WTC11 (cell line): ENCODE measurements around the gene CASP6.

ENCODE experiments used
- CREM ChIP-seq: sonication (generic); formaldehyde crosslinking; IDR thresholded peaks from 2 replicates; pipeline ENCODE4 v1.8.1; 2022; ENCODE audit warnings: mild to moderate bottlenecking, missing genetic modification reagents, moderate library complexity
- ETV6 ChIP-seq: sonication (generic); formaldehyde crosslinking; IDR thresholded peaks from 2 replicates; pipeline ENCODE4 v1.8.1; 2022; ENCODE audit warnings: mild to moderate bottlenecking, missing genetic modification reagents
- GABPB1 ChIP-seq: sonication (generic); formaldehyde crosslinking; IDR thresholded peaks from 2 replicates; pipeline ENCODE4 v1.8.1; 2023; ENCODE audit warnings: mild to moderate bottlenecking, missing genetic modification reagents
- NFYB ChIP-seq: sonication (generic); formaldehyde crosslinking; conservative IDR thresholded peaks from 2 replicates; pipeline ENCODE4 v1.8.0; 2022; ENCODE audit warnings: low read depth, missing genetic modification reagents
- RELA ChIP-seq: sonication (generic); formaldehyde crosslinking; IDR thresholded peaks from 2 replicates; pipeline ENCODE4 v1.8.1; 2022; ENCODE audit warnings: missing genetic modification reagents, mild to moderate bottlenecking, borderline replicate concordance
- TF ChIP-seq, protein P1 (sequence below): fragments of 200-600 bp; IDR thresholded peaks from 2 replicates; pipeline ENCODE4 v1.8.0; 2022; ENCODE audit warnings: antibody characterized with exemption
- TF ChIP-seq, protein P2 (sequence below): sonication (generic); formaldehyde crosslinking; IDR thresholded peaks from 2 replicates; pipeline ENCODE4 v1.8.0; 2022; ENCODE audit warnings: mild to moderate bottlenecking, missing genetic modification reagents
- TF ChIP-seq, protein P3 (sequence below): sonication (generic); formaldehyde crosslinking; conservative IDR thresholded peaks from 2 replicates; pipeline ENCODE4 v1.8.1; 2022; ENCODE audit warnings: mild to moderate bottlenecking, missing genetic modification reagents
- TF ChIP-seq, protein P4 (sequence below): sonication (generic); formaldehyde crosslinking; IDR thresholded peaks from 2 replicates; pipeline ENCODE4 v1.8.0; 2022; ENCODE audit warnings: mild to moderate bottlenecking, missing genetic modification reagents
- TF ChIP-seq, protein P5 (sequence below): sonication (generic); formaldehyde crosslinking; IDR thresholded peaks from 2 replicates; pipeline ENCODE4 v1.8.0; 2022; ENCODE audit warnings: mild to moderate bottlenecking, missing genetic modification reagents
- TF ChIP-seq, protein P6 (sequence below): sonication (generic); formaldehyde crosslinking; IDR thresholded peaks from 2 replicates; pipeline ENCODE4 v1.8.1; 2022; ENCODE audit warnings: low read depth, missing genetic modification reagents, borderline replicate concordance

DNA sequence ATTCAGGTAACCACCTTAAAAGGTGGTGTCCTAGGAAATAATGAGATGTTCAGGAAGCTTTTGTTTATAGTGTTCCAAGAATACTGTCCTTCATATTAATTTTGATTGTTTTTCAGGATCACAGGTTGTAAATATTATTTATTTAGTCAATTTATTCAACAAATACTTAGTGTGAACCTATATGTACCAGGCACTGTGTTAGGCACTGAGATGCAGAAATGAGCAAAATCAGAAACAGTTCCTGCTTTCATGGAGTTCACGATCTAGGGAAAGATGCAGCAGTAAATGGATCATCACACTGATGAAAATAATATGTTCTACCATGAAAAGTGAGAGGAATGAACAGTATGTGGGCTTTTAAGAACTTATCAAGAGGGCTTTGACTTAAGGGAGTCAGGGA, 44.9 kb upstream of the CASP6 start:
- TF ChIP-seq GABPB1 (CRISPR knock-in tag) (no peak), RELA (CRISPR knock-in tag) (no peak), NFYB (CRISPR knock-in tag) (no peak), CREM (CRISPR knock-in tag) (no peak), ETV6 (CRISPR knock-in tag) (no peak)
- TF ChIP-seq, protein P1, sequence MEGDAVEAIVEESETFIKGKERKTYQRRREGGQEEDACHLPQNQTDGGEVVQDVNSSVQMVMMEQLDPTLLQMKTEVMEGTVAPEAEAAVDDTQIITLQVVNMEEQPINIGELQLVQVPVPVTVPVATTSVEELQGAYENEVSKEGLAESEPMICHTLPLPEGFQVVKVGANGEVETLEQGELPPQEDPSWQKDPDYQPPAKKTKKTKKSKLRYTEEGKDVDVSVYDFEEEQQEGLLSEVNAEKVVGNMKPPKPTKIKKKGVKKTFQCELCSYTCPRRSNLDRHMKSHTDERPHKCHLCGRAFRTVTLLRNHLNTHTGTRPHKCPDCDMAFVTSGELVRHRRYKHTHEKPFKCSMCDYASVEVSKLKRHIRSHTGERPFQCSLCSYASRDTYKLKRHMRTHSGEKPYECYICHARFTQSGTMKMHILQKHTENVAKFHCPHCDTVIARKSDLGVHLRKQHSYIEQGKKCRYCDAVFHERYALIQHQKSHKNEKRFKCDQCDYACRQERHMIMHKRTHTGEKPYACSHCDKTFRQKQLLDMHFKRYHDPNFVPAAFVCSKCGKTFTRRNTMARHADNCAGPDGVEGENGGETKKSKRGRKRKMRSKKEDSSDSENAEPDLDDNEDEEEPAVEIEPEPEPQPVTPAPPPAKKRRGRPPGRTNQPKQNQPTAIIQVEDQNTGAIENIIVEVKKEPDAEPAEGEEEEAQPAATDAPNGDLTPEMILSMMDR, result no peak
- TF ChIP-seq, protein P2, sequence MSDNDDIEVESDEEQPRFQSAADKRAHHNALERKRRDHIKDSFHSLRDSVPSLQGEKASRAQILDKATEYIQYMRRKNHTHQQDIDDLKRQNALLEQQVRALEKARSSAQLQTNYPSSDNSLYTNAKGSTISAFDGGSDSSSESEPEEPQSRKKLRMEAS, result no peak
- TF ChIP-seq, protein P3, sequence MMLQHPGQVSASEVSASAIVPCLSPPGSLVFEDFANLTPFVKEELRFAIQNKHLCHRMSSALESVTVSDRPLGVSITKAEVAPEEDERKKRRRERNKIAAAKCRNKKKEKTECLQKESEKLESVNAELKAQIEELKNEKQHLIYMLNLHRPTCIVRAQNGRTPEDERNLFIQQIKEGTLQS (CRISPR knock-in tag), result no peak
- TF ChIP-seq, protein P4, sequence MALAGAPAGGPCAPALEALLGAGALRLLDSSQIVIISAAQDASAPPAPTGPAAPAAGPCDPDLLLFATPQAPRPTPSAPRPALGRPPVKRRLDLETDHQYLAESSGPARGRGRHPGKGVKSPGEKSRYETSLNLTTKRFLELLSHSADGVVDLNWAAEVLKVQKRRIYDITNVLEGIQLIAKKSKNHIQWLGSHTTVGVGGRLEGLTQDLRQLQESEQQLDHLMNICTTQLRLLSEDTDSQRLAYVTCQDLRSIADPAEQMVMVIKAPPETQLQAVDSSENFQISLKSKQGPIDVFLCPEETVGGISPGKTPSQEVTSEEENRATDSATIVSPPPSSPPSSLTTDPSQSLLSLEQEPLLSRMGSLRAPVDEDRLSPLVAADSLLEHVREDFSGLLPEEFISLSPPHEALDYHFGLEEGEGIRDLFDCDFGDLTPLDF (CRISPR knock-in tag), result no peak
- TF ChIP-seq, protein P5, sequence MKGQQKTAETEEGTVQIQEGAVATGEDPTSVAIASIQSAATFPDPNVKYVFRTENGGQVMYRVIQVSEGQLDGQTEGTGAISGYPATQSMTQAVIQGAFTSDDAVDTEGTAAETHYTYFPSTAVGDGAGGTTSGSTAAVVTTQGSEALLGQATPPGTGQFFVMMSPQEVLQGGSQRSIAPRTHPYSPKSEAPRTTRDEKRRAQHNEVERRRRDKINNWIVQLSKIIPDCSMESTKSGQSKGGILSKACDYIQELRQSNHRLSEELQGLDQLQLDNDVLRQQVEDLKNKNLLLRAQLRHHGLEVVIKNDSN (CRISPR knock-in tag), result no peak
- TF ChIP-seq, protein P6, sequence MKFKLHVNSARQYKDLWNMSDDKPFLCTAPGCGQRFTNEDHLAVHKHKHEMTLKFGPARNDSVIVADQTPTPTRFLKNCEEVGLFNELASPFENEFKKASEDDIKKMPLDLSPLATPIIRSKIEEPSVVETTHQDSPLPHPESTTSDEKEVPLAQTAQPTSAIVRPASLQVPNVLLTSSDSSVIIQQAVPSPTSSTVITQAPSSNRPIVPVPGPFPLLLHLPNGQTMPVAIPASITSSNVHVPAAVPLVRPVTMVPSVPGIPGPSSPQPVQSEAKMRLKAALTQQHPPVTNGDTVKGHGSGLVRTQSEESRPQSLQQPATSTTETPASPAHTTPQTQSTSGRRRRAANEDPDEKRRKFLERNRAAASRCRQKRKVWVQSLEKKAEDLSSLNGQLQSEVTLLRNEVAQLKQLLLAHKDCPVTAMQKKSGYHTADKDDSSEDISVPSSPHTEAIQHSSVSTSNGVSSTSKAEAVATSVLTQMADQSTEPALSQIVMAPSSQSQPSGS (CRISPR knock-in tag), result no peak
